SK-N-MC (cell line): ENCODE measurements around the gene SESTD1.
"Not testable (repeated sequence)": the region's sequence is repeated elsewhere in the genome, so short reads cannot be mapped to it uniquely, and the experiment has no call there.

Experiments
- DNase-seq: peaks from one replicate; pipeline ENCODE4 v3.0.0-alpha.2; 2011; ENCODE audit warnings: low read depth, low spot score
- H3K27ac ChIP-seq: fragments of 200-600 bp; sonication (generic); 2 replicates; pipeline ENCODE4 v1.5.1; 2016; ENCODE audit warnings: mixed run types
- H3K36me3 ChIP-seq: fragments of 200-600 bp; sonication (generic); 2 replicates; pipeline ENCODE4 v1.6.1; 2017; ENCODE audit warnings: antibody characterized with exemption, low read length, mixed read lengths; ENCODE audit not compliant: insufficient read depth
- H3K4me3 ChIP-seq: fragments of 200-600 bp; sonication (generic); 2 replicates; pipeline ENCODE4 v1.5.1; 2016
- H3K9ac ChIP-seq: fragments of 200-600 bp; sonication (generic); 2 replicates; pipeline ENCODE4 v1.8.0; 2017; ENCODE audit warnings: mixed run types, mixed read lengths; ENCODE audit not compliant: insufficient read length
- H3K9me3 ChIP-seq: fragments of 200-600 bp; sonication (generic); 2 replicates; pipeline ENCODE4 v1.6.1; 2017; ENCODE audit warnings: low read depth, mild to moderate bottlenecking, antibody characterized with exemption, low read length, moderate library complexity, mixed read lengths
- EZH2 ChIP-seq: fragments of 200-600 bp; sonication (generic); IDR thresholded peaks from one replicate; pipeline ENCODE4 v1.6.1; 2017; ENCODE audit warnings: antibody characterized with exemption
- FOXP2 ChIP-seq: optimal IDR thresholded peaks from 2 replicates; pipeline ENCODE3; 2011; ENCODE audit warnings: mild to moderate bottlenecking, moderate library complexity; ENCODE audit not compliant: insufficient read depth; ENCODE audit errors: extremely low read length, control extremely low read depth
- POLR2AphosphoS5 ChIP-seq: IDR thresholded peaks from 2 replicates; pipeline ENCODE4 v1.6.1; 2012; ENCODE audit warnings: mild to moderate bottlenecking, low read depth, low read length, borderline replicate concordance

SESTD1 gene

DNA sequence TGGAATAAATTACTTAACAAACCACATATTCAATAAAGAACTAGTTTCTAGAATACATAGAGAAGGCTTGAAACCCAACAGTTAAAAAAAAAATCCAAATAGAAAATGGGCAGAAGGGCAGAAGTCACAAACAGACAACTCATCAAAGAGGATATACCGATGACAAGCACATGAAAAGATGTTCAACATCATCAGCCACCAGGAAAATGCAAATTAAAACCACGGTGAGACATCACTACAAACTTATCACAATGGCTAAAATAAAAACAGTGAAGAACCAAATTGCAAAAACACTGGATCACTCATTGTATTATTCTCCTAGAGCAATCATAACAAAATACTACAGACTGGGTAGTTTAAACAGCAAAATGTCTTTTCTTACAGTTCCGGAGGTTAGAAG, 14.5 kb downstream of the SESTD1 start:
- TF ChIP-seq FOXP2, result no peak
- TF ChIP-seq EZH2, result no peak
- Histone ChIP-seq H3K27ac (no peak overlapping the region), H3K9ac (no peak overlapping the region), H3K9me3 (peaks cover 3% of the 10 kb centered on the region), H3K36me3 (no peaks in the 10 kb centered on the region), H3K4me3 (no peak overlapping the region)
- no peak for DNase-seq

DNA sequence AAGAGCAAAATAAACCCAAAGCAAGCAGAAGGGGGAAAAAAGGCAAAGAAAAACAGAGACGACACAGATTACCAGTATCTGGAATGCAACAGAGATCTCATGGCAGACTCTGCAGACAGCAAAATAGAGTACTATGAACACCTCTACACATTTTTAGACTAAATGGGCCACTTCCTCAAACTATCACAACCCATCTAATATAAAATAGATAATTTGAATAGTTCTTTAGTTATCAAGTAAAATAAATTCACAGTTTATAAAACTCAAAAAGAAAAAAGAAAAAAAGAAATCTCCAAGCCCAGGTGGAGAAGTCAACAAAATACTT, 16.6 kb downstream of the SESTD1 start:
- no peak overlapping the region for H3K27ac ChIP-seq
- peaks cover 3% of the 10 kb centered on the region for H3K9me3 ChIP-seq
- no peak for DNase-seq
- H3K9ac ChIP-seq, result no peak overlapping the region
- no peak overlapping the region for H3K4me3 ChIP-seq
- no peak for TF ChIP-seq FOXP2
- TF ChIP-seq EZH2, result no peak
- no peak for TF ChIP-seq POLR2AphosphoS5
- no peaks in the 10 kb centered on the region for H3K36me3 ChIP-seq

DNA sequence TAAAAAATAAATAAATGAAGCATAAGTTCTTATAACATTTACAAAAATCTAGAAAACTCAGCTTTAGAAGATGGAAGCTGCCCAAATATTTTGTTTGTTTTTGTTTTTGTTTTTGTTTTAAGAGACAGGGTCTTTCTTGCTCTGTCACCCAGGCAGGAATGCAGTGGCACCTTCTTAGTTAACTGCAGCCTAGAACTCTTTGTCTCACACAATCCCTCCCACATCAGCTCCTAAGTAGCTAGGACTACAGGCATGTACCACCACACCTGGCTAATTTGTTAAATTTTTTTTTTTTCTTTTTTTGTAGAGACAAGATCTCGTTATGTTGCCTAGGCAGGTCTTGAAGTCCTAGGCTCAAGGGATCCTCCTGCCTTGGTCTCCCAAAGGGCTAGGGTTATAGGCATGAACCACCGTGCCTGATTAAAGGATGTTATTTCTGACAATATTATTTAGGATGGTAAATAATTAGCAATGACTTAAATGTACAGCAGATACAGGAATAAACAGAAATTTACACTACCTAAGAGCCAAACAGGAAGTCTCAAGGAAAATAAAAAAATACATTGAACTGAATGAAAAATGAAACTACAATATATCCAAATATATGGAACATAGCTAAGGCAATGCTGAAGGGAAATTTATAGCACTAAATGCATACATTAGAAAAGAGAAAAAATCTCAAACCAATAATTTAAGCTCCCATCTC, 17.2 kb downstream of the SESTD1 start:
- DNase-seq, result no peak
- H3K9me3 ChIP-seq, result peaks cover 3% of the 10 kb centered on the region

DNA sequence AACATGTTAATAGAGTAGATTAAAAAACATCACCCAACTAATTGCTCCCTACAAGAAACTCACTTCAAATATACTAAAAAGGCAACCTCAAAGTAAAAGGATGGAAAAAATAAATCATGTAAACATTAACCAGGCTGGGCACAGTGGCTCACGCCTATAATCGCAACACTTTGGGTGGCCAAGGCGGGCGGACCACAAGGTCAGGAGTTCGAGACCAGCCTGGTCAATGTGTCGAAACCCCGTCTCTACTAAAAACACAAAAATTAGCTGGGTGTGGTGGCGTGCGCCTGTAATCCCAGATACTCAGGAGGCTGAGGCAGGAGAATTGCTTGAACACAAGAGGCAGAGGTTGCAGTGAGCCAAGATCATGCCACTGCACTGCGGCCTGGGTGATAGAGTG, 18.8 kb downstream of the SESTD1 start:
- H3K36me3 ChIP-seq, H3K9ac ChIP-seq, DNase-seq, H3K27ac ChIP-seq, H3K4me3 ChIP-seq, H3K9me3 ChIP-seq: not testable (repeated sequence)

More for the DNA sequence above, 17.2 kb downstream of the SESTD1 start:
- no peak overlapping the region for H3K4me3 ChIP-seq
- no peak overlapping the region for H3K27ac ChIP-seq
- no peak overlapping the region for H3K9ac ChIP-seq
- no peaks in the 10 kb centered on the region for H3K36me3 ChIP-seq
- TF ChIP-seq EZH2 (no peak), FOXP2 (no peak)

DNA sequence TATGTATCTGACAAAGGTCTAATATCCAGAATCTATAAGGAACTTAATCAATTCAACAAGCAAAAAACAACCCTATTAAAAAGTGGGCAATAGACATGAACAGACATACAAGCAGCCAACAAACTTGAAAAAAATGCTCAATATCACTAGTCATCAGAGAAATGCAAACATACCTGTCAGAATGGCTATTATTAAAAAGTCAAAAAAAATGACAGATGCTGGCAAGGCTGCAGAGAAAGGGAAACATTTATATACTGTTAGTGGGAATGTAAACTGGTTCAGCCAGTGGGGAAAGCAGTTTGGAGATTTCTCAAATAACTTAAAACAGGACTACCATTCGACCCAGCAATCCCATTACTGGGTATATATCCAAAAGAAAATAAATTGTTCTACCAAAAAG, 21.6 kb downstream of the SESTD1 start:
- DNase-seq, result no peak
- no peak overlapping the region for H3K4me3 ChIP-seq
- no peak for TF ChIP-seq FOXP2
- no peak for TF ChIP-seq POLR2AphosphoS5
- TF ChIP-seq EZH2, result no peak

DNA sequence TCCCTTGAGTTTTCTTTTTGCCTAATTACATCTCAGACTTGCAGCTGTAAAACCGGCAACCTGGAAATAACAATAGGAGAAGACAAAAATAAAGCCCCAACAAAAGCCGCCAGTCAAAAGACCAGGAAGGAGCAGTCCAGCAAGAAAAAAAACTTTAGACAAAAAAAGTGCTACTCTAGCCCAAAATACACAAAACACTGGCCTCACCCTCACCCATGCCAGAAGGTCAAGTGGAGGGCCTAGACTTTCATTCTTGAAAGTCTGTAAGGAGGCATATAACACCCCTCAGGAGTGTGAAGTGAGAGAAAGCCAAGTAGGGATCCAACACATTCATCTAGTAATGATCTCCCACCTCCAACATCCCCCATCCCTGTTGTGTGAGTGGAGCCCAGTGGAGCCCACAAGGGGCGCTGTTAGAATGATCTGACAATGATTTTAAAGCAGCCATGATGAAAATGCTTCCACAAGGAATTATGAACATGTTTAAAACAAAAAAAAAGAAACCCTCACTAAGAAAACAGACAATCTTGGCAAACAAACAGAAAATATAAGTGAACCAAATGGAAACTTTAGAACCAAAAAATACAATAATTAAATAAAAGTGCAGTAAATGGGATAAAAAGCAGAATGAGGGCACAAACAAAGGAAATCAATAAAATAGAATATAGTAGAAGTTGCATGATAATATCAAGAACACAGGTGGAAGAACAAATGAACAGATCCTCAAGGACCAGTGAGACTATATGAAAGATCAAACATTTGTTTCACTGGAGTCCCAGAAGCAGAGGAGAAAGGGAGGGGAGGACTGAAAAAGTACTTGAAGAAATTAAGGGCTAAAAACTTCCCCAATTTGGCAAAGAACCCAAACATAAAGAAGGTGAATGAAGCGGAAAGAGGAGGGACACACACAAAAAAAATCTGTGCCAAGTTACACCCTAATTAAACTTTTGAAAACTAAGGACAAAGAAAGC, 23.9 kb downstream of the SESTD1 start:
- no peak overlapping the region for H3K4me3 ChIP-seq
- no peaks in the 10 kb centered on the region for H3K36me3 ChIP-seq
- H3K27ac ChIP-seq, result no peak overlapping the region

More for the DNA sequence above, 21.6 kb downstream of the SESTD1 start:
- Histone ChIP-seq H3K9me3 (no peaks in the 10 kb centered on the region), H3K27ac (no peak overlapping the region), H3K9ac (no peak overlapping the region), H3K36me3 (no peaks in the 10 kb centered on the region)

DNA sequence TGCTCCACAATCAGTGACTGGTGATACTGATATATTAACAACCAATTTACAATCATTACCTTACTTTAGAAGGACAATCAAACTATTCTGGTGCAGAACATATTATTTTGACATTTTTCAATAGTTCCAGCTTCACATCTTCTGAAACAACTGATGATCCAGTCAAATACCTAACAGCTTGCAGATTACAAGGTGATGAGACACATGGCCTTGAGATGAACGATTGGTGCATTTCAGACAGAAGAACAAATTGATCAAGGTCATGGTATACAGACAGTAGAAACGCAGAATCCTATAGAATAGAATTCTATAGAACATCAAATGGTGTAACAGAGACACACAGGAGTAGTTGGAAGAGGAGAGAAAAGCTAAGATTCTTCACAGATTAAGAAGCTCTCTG, 24.8 kb downstream of the SESTD1 start:
- Histone ChIP-seq H3K27ac (no peak overlapping the region), H3K9me3 (no peaks in the 10 kb centered on the region), H3K36me3 (no peaks in the 10 kb centered on the region), H3K9ac (no peak overlapping the region), H3K4me3 (no peak overlapping the region)
- TF ChIP-seq EZH2 (no peak), POLR2AphosphoS5 (no peak), FOXP2 (no peak)
- DNase-seq, result no peak

More for the DNA sequence above, 23.9 kb downstream of the SESTD1 start:
- TF ChIP-seq POLR2AphosphoS5 (no peak), FOXP2 (no peak), EZH2 (no peak)
- Histone ChIP-seq H3K9ac (no peak overlapping the region), H3K9me3 (no peaks in the 10 kb centered on the region)
- no peak for DNase-seq

DNA sequence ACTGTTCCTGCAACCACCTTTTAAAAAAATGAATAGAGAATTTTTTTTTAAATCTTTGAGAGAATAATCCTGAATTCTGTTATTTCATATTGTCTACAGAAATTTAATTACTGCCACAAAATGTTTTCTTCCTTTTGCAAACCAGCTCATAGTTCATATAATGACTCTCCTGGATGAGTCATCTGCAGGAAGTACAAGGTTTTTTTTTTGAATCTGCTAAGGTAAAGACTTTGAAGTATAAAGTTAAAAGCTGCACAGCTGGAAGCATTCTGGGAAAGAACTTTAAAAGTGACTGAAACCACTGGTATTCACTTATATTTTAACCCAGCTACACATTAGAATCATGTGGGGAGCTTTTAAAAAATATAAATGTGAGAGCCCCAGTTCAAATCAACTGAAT, 25.4 kb downstream of the SESTD1 start:
- Histone ChIP-seq H3K9ac (no peak overlapping the region), H3K36me3 (no peaks in the 10 kb centered on the region), H3K9me3 (no peaks in the 10 kb centered on the region), H3K4me3 (no peak overlapping the region), H3K27ac (peak overlapping the region; percentile 20; the same call in 1 of the 2 replicates)
- DNase-seq, result no peak
- TF ChIP-seq EZH2 (no peak), FOXP2 (no peak), POLR2AphosphoS5 (no peak)
